Ectodermal cell (in vitro differentiated cells): Measurements from ENCODE around the gene MYO1D.

Source experiments
- H3K27ac ChIP-seq: 2 replicates; pipeline ENCODE4 v1.7.0; 2013; ENCODE audit warnings: mild to moderate bottlenecking, low read depth, low read length; ENCODE audit not compliant: insufficient read depth, poor library complexity, severe bottlenecking
- H3K27me3 ChIP-seq: 2 replicates; pipeline ENCODE4 v1.7.0; 2013; ENCODE audit warnings: mild to moderate bottlenecking, low read length; ENCODE audit not compliant: insufficient read depth, control insufficient read depth, poor library complexity, severe bottlenecking
- H3K36me3 ChIP-seq: one replicate; pipeline ENCODE4 v1.7.0; 2013; ENCODE audit warnings: low read length; ENCODE audit not compliant: control insufficient read depth, insufficient read depth
- H3K4me1 ChIP-seq: one replicate; pipeline ENCODE4 v1.7.0; 2013; ENCODE audit warnings: low read length; ENCODE audit not compliant: control insufficient read depth, insufficient read depth
- H3K4me3 ChIP-seq: 2 replicates; pipeline ENCODE4 v1.7.0; 2013; ENCODE audit warnings: low read depth, low read length, control low read depth; ENCODE audit not compliant: insufficient read depth
- H3K9me3 ChIP-seq: 2 replicates; pipeline ENCODE4 v1.7.0; 2013; ENCODE audit warnings: mild to moderate bottlenecking, low read length, moderate library complexity; ENCODE audit not compliant: control insufficient read depth
- WGBS, 2 experiments: methylation state at CpG; one replicate each; pipeline ENCODE4 v1.1.7; 2013; ENCODE audit warnings: missing lambda C conversion rate in 2 of 2; 5-methylcytosine and 5-hydroxymethylcytosine counted together

The MYO1D gene

DNA sequence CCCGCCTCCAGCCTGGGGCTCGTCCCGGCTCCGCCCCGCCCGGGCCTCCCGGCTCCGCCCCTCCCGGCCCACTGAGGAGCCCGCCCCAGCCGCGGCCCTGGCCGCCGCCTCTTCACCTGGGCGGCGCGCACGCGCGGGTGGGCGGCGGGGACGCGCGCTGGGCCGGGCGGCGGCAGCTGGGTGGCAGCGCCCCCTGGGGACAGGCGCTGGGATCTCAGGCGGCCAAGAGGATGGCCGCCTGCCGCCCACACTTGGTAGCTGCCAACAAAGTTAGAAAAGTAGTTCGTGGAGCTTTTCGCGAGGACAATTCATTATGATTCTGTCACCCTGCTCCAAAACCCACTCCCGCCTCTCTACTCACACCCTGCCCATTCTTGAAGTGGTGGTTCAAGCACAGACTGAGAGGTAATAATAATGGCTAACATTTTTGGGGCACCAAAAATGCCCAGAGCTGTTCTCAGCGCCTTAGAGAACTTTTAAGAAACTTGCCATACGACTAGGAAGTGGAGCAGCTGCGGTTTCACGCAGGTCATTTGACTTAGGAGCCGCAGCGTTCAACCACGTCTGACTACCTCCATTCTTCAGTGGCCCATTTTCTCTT, 340 bp upstream of the MYO1D start:
- WGBS, 2 experiments: 3 to 4% methylated on average over 44 of the region's 44 CpGs
- H3K4me3 ChIP-seq: peak overlapping the region; percentile 80
- H3K4me1 ChIP-seq: peaks cover 4% of the 10 kb centered on the region
- H3K27ac ChIP-seq: no peak overlapping the region
- no peaks in the 10 kb centered on the region for H3K9me3 ChIP-seq
- H3K36me3 ChIP-seq: no peaks in the 10 kb centered on the region
- peaks cover 19% of the 10 kb centered on the region for H3K27me3 ChIP-seq

DNA sequence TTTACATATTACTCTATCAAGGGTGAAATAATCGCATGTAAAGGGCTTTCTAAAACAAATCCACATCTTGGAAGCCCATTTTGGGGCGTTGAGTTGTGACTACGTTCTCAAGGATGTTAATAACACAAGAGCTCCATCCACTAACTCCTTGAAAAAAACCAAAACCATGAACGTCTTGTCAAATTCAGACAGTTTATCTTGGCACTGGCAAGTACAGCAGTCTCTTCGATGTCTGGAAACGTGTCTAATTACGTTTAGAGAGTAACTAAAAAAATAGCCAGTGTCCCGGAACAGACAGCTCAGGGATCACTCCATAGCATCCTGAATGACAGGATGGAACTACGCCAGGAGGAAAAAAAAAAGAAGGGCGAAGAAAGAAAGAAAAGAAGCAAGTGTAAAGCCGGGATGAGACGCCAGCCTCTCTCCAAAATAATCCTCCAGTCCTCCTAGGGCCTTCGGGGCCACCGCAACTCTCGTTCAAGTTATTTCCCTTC, 954 bp downstream of the MYO1D start:
- peaks cover 19% of the 10 kb centered on the region for H3K27me3 ChIP-seq

DNA sequence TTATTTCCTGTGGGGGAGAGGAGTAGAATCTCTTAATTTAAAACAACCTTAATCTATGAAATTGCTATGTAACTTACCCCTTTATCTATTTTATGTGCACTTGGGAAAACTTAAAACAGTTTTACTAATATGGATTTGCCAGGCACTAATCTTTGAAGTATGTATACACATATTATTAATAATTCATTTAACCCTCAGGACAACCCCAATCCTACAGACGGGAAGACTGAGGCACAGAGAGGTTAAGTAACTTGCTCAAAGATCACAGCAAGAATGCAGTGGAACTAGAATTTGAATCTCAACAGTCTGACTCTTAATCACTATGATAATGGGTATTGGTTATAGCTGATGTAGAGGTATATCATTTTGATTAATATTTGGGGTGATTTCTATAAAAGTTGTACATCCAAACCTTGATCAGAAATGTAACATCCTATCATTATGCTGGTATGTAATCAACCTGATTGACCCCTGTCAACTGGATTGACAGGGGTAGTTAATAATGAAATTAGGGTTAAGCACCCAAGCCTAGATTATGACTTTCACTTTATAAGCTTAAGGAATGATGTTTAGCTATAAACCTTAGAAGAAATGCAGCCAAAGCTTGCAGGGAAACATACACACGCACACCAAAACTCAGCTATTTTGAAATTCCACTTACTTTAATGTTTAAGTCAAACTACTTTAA, 1.6 kb downstream of the MYO1D start:
- Histone ChIP-seq H3K27me3 (peaks cover 19% of the 10 kb centered on the region), H3K9me3 (no peaks in the 10 kb centered on the region), H3K36me3 (no peaks in the 10 kb centered on the region), H3K27ac (no peak overlapping the region), H3K4me1 (peaks cover 4% of the 10 kb centered on the region), H3K4me3 (no peak overlapping the region)
- 86 to 100% methylated on average over 2 of the region's 2 CpGs for WGBS, 2 experiments

More for the DNA sequence above, 954 bp downstream of the MYO1D start:
- peak overlapping the region; percentile 80 for H3K4me3 ChIP-seq
- peaks cover 4% of the 10 kb centered on the region for H3K4me1 ChIP-seq
- H3K27ac ChIP-seq: no peak overlapping the region
- no peaks in the 10 kb centered on the region for H3K36me3 ChIP-seq
- no peaks in the 10 kb centered on the region for H3K9me3 ChIP-seq
- 19 to 22% methylated on average over 15 of the region's 15 CpGs for WGBS, 2 experiments

DNA sequence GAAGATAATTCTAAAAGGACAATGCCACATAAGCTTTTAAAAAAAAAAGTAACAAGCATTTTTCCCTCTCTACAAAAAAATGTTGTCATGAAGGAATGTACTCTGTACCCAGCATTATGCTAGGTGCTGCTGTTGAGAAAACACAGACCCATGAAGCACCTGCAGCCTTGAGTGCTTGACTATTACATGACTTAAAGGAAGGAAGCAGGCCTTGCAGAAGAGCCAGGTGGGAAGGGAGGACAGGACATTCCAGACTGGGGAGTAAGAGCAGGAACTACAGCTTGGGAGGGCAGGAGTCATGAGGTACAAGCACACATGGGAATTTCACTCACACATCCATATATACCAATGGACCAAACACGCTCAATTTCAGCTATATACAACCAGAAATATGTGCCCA, 3.8 kb downstream of the MYO1D start:
- Histone ChIP-seq H3K27me3 (peaks cover 19% of the 10 kb centered on the region), H3K4me3 (no peak overlapping the region), H3K36me3 (no peaks in the 10 kb centered on the region), H3K4me1 (peaks cover 4% of the 10 kb centered on the region), H3K27ac (no peak overlapping the region), H3K9me3 (no peaks in the 10 kb centered on the region)
- 88 to 96% methylated on average over 1 of the region's 1 CpG for WGBS, 2 experiments

DNA sequence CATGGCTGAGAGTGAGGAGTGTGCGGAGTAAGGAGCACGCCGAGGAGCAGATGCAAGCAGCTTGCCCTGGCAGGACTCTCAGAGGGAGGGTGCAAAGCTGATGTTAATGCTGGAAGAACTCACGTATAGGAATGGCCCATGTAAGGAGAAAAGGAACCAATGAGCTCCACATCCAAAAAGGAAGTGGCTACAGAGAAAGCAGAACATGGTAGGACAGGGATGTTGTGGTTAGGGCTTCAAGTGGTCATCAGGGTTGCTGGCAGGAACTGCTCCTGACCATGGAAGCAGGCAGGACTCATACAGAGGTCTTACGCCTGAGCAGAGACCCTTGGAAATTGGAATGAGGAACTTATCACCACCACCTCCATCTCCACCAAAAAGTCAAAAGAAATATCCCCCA, 5.2 kb downstream of the MYO1D start:
- Histone ChIP-seq H3K4me3 (no peak overlapping the region), H3K27ac (no peak overlapping the region), H3K4me1 (peaks cover 4% of the 10 kb centered on the region), H3K36me3 (no peaks in the 10 kb centered on the region), H3K9me3 (no peaks in the 10 kb centered on the region), H3K27me3 (peaks cover 19% of the 10 kb centered on the region)
- WGBS, 2 experiments: 86 to 90% methylated on average over 4 to 5 of the region's 5 CpGs

DNA sequence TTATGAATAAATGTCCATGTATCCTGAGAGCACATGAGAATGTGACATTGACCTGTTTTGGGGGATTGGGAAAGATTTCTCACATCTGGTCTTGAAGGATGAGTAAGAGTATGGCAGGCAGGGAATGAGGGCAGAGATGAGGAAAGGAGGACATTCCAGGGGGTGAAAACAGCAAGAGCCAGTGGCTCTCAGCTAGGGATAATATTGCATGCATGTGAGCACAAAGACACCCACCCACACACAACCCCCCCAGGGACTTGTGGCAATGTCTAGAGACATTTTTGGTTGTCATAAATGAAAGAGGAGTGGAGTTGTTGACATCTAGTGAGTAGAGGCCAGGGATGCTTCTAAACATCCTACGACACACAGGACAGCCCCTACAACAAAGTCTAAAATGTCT, 6.0 kb downstream of the MYO1D start:
- H3K27me3 ChIP-seq: peaks cover 12% of the 10 kb centered on the region
- H3K9me3 ChIP-seq: no peaks in the 10 kb centered on the region
- 100% methylated on average over 1 of the region's 1 CpG for WGBS, 2 experiments
- H3K4me1 ChIP-seq: peaks cover 1% of the 10 kb centered on the region
- H3K36me3 ChIP-seq: no peaks in the 10 kb centered on the region
- H3K4me3 ChIP-seq: no peak overlapping the region
- H3K27ac ChIP-seq: no peak overlapping the region

DNA sequence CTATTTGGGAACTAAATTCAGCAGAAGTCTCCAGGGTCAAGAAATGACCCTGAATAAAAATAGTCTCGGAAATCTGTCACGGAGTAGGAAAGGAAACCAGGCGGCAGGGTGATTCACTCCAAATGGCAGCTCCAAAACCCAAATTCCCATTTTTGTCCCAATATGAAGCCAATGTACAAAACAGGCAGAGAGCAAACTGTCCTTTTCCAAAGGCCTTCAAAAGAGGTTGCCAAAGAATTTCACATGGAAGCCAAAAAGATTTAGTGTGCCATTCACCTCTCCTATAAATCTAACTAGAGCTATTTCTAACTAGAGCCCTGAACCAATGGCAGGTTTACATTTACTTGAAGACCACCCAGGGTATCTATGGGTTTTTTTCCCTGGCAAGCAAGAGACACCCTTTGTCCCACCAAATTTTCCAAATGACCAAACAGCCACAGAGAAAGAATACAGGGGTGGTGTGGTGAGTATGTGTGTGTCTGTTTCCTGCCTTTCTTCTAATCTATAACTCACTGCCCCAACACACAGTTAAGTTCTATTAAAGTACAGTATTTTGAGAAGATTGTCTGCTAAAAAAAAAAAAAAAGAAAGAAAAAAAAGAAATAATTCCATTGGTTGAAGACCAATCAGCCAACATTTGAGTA, 6.8 kb downstream of the MYO1D start:
- Histone ChIP-seq H3K27me3 (peaks cover 4% of the 10 kb centered on the region), H3K27ac (no peak overlapping the region), H3K4me3 (no peak overlapping the region), H3K36me3 (no peaks in the 10 kb centered on the region), H3K4me1 (no peaks in the 10 kb centered on the region), H3K9me3 (no peaks in the 10 kb centered on the region)
- WGBS, 2 experiments: 94% methylated on average over 3 of the region's 3 CpGs

DNA sequence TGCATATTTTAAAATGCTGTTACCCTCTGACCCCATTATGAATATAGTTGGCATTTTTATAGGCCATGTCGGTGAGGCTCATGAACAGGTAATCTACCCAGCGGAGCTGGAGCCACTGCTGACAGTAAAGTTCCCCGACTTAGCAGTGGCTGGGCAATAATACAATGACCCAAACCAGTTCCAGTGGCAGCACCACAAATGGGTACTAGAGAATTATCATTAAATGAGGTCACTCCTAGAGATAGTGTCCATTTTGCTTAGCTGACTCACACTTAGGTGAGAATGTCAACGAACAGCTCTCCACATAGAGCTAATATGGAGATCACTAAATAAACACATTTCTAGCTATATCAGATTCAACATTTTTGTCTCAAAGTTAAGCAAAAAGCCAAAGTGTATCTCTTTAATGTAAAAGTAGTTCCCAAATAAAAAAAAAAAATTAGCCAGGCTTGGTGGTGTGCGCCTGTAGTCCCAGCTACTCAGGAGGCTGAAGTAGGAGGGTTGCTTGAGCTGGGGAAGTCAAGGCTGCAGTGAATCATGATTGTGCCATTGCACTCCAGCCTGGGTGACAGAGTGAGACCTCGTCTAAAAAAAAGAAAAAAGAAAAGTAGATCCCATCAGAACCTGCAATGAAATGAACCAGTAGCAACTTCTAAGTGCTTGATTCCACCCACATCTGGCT, 7.4 kb downstream of the MYO1D start:
- Histone ChIP-seq H3K27me3 (no peaks in the 10 kb centered on the region), H3K27ac (no peak overlapping the region), H3K9me3 (no peaks in the 10 kb centered on the region), H3K4me1 (no peaks in the 10 kb centered on the region), H3K4me3 (no peak overlapping the region), H3K36me3 (no peaks in the 10 kb centered on the region)
- 89 to 93% methylated on average over 6 of the region's 6 CpGs for WGBS, 2 experiments

DNA sequence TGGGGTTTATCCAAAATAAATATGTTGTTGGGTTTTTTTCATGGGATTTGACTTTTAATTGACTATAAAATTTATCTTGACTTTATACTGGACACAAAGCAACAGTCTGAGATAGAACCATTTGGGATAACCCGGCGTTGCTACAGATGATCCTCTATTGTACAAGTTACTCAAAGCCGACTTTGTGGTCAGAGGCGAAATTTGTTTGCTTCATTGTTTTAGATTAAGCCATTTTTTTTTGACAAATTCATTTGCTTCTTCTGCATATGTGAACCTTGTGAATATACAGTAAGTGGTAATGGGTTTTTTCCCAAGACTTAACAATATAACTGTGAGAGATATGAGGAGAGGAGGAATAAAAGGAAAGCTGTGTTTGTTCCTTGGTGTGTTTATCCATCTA, 11.8 kb downstream of the MYO1D start:
- no peaks in the 10 kb centered on the region for H3K36me3 ChIP-seq
- no peak overlapping the region for H3K27ac ChIP-seq
- WGBS, 2 experiments: 95 to 96% methylated on average over 4 of the region's 4 CpGs
- no peaks in the 10 kb centered on the region for H3K9me3 ChIP-seq
- H3K27me3 ChIP-seq: no peaks in the 10 kb centered on the region
- H3K4me1 ChIP-seq: no peaks in the 10 kb centered on the region
- no peak overlapping the region for H3K4me3 ChIP-seq

DNA sequence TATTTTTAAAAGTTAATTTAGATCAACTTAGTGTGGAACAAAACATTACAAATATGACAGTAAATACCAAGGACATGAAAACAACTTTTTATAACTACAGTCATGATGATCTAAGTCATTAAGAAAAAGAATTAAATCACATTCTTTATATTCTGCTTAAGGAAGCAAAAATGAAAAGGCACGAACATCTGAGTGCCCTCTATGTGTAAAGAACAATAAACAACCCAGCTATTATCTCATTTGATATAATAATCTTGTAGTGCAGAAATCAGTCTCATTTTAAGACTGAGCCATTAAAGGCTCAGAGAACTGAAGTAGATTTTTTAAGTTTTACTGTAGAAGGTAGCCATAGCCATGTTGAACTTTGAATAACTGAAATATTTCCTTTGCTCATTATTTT, 13.4 kb downstream of the MYO1D start:
- WGBS, 2 experiments: 100% methylated on average over 1 of the region's 1 CpG; no CpG with 5 or more reads in 1 of the 2 experiments
- Histone ChIP-seq H3K4me3 (no peak overlapping the region), H3K36me3 (no peaks in the 10 kb centered on the region), H3K9me3 (no peaks in the 10 kb centered on the region), H3K4me1 (no peaks in the 10 kb centered on the region), H3K27ac (no peak overlapping the region), H3K27me3 (no peaks in the 10 kb centered on the region)
